ENCODE data around the gene KIR3DL2.
"Not testable (repeated sequence)": the region's sequence is repeated elsewhere in the genome, so short reads cannot be mapped to it uniquely, and the experiment has no call there.

The KIR3DL2 gene

GRCh38 chr19:54863459-54863858 is 13.2 kb downstream of the KIR3DL2 start:
- not testable (repeated sequence) for DNase-seq (ENCODE audit: low spot score)

GRCh38 chr19:54871696-54872095 is 21.5 kb downstream of the KIR3DL2 start:
- DNase-seq (ENCODE audit: low spot score) = no peak

DNA sequence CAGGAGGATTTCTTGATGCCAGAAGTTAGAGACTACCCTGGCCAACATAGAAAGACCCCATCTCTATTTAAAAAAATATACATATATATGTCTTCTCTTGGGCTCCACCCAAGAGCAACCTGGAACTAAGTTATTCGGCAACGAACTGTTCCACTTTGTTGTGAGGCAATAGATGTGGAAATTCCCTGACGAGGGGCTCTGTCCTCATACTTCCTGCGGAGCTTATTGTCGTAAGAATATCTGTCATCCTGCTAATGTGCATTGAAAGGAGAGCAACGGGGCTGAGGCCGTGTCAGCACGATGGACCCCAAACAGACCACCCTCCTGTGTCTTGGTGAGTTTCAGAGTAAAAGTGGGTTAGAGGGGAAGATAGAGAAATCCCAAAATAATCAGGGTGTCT is 23.7 kb downstream of the KIR3DL2 start, which contains the start of gene FCAR:
Gene FCAR (plus strand): TSS at position 246 of the 400 bp plus-strand sequence. CDS start 55 bp downstream, at position 301.
- DNase-seq (ENCODE audit: low spot score) = no peak

DNA sequence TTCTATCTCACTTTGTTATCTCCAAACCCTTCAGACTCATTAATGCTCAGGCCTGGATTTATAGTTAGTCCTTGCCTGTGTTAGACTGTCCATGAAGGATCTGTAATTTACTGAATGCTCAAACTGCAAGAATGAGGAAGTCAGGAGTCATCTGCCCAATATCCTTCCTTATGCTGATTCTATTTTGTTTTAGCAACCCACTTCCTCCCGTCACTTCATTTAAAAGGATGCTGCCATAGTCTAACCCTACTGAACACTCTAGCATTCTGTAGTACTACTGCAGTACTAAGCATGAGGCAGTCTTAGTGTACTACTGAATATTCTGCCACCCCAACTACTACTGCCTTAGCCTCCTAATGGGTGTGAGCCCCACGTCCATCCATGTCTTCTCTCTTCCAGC is 25.3 kb downstream of the KIR3DL2 start:
- DNase-seq (ENCODE audit: low spot score) = no peak

DNA sequence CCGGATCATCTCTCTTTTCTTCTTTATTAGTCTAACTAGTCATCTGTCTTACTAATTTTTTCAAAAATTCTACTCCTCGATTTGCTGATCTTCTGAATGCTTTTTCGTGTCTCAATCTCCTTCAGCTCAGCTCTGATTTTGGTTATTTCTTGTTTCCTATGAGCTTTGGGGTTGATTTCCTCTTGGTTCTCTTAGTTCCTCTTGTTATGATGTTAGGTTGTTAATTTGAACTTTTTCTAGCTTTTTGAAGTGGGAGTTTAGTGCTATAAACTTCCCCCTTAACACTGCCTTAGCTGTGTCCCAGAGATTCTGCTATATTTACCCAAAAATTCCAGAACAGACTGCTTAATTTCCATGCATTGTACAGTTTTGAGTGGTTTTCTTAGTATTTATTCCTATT is 27.2 kb downstream of the KIR3DL2 start:
- no peak for DNase-seq (ENCODE audit: low spot score)

- DNase-seq (ENCODE audit: low spot score) = no peak
Observed at GRCh38 chr19:54881884-54882283, 31.6 kb downstream of the KIR3DL2 start.

DNA sequence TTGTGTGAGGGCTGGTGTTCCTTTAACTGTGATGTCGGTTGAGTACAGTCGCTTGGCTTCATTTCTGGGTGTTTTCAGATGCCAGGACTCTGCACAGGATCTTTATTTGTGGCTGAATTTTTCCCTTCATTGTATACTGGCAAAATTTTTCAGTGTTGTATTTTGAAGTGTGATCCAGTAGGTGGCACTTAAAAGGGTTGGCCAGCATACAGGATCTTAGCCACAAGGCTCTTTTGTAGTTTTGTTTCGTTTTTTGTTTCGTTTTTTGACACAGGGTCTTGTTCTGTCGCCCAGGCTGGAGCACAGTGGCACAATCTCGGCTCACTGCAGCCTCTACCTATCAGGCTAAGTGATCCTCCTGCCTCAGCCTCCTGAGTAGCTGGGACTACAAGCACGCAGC is 32.5 kb downstream of the KIR3DL2 start:
- no peak for DNase-seq (ENCODE audit: low spot score)

DNA sequence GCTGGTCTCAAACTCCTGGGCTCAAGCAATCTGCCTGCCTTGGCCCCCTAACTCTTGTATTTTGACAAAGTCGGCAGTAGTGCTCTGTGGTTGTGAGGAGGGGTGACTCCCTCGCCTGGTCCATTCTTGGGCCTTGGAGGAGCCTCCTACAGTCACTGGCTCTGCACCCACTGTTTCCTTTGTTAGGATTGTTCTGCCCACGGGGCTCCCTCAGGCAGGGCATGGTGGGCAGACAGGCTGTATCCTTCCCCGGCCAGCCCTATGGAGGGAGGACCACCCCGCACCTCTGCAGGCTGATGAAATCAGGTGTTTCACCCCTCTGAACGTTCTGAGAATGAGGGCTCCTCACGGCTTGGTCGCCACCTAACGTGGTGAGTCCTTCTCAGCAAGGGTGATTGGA is 33.0 kb downstream of the KIR3DL2 start:
- no peak for DNase-seq (ENCODE audit: low spot score)

DNA sequence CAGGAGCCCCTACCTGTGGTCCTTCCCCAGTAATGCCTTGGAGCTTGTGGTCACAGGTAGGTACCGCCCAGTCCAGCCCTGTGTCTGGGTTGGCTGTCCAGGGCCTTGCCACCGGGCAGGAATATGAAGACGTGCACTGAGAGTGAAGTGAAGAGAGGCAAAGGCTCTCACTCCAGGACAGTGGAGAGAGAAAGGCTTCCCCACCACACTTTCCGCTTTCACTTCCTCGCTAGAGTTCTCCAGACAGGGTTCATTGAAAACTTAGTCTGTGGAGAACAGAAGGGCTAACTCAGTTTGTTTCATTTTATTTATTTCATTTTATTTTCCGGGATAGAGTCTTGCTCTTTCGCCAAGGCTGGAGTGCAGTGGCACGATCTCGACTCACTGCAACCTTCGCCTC is 38.0 kb downstream of the KIR3DL2 start:
- no peak for DNase-seq (ENCODE audit: low spot score)

DNA sequence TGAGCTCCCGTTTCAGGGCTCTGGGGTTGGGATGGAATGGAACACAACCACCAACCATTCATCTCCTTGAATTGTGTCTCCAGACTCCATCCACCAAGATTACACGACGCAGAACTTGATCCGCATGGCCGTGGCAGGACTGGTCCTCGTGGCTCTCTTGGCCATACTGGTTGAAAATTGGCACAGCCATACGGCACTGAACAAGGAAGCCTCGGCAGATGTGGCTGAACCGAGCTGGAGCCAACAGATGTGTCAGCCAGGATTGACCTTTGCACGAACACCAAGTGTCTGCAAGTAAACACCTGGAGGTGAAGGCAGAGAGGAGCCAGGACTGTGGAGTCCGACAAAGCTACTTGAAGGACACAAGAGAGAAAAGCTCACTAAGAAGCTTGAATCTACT is 39.3 kb downstream of the KIR3DL2 start:
- no peak for DNase-seq (ENCODE audit: low spot score)

GRCh38 chr19:54893406-54893805 is 43.2 kb downstream of the KIR3DL2 start:
- DNase-seq (ENCODE audit: low spot score) = no peak

GRCh38 chr19:54894106-54894505 is 43.9 kb downstream of the KIR3DL2 start:
- DNase-seq (ENCODE audit: low spot score) = not testable (repeated sequence)

DNA sequence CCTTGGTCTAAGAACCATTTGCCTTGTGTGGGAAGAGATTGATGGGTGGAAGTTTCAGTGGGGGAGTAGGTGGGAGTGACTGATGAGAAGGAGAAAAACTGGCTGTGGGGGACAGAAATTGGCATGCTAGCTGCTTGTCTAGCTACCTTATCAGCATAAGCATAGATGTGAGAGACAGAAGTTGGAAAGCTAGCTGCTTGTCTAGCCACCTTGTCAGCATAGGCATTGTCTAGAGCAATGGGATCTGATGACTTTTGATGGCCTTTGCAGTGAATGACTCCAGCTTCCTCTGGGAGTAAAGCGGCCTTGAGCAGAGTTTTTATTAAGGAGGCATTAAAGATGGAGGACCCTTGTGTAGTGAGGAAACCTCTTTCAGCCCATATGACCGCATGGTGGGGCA is 45.8 kb downstream of the KIR3DL2 start:
- DNase-seq (ENCODE audit: low spot score) = no peak

GRCh38 chr19:54898685-54899084 is 48.4 kb downstream of the KIR3DL2 start:
- DNase-seq (ENCODE audit: low spot score) = not testable (repeated sequence)

- not testable (repeated sequence) for DNase-seq (ENCODE audit: low spot score)
Observed at GRCh38 chr19:54899646-54900045, 49.4 kb downstream of the KIR3DL2 start.

- DNase-seq (ENCODE audit: low spot score) = not testable (repeated sequence)
Observed at GRCh38 chr19:54901153-54901552, 50.9 kb downstream of the KIR3DL2 start.

DNA sequence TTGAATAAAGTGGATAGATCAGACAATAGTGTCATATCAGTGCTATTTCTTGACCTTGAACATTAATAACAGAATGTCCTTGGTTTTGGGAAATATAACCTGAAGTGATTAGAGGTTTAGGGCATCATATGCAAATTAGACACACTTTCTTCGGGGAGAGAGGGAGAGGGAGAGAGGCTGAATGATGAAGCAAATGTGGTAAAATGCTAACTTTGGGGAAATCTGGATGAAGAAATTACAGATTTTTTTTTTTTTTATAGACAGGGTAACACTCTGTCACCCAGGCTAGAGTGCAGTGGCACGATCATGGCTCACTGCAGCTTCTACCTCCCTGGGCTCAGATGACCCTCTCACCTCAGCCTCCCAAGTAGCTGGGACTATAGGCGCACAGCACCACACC is 51.8 kb downstream of the KIR3DL2 start:
- DNase-seq (ENCODE audit: low spot score) = no peak

DNA sequence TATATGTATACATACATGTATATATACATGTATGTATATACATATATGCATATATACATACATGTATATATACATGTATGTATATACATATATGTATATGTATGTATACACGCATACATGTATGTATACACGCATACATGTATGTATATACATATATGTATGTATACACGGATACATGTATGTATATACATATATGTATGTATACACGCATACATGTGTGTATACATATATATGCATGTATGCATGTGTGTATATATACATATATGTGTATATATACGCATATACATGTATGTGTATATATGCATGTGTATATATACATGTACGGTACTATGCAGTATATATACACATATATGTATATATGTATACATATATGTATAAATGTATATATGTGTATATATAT is 53.1 kb downstream of the KIR3DL2 start:
- no peak for DNase-seq (ENCODE audit: low spot score)

GRCh38 chr19:54904261-54904660 is 54.0 kb downstream of the KIR3DL2 start:
- DNase-seq (ENCODE audit: low spot score) = not testable (repeated sequence)

GRCh38 chr19:54905421-54905802 is 55.2 kb downstream of the KIR3DL2 start:
- DNase-seq (ENCODE audit: low spot score) = no peak

DNA sequence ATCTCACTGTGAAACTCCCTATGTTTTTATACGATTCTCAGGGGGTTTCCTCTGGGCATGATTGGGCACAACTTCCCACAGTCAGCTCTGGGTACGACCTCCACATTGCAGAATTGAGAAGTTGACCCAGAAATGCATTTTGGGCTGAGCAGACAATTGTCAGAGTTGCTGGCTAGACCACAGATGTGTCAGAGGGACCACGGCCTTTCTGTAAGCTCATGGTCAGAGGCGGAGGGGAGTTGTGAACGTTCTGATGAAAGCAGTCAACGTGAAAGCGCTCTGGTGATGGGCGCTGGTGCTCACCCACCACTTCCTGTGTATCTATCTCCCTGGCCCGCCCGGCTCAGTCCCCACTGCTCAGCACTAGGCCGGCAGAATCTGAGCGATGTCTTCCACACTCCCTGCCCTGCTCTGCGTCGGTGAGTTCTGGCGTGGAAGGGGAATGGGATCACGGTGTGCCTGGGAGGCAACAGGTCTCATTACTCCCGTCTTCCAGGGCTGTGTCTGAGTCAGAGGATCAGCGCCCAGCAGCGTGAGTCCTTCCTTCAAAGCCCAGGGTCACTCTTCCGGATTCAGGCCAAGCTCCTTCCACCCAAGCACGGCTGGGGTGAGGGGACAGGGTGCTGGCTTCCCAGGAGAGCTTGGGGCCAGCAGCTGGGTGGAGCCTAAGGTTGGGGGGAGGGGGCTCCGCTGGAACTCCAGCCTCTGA is 55.7 kb downstream of the KIR3DL2 start, which contains the start of gene NCR1:
Gene NCR1 (plus strand): TSS at position 346 of the 709 bp plus-strand sequence. CDS start 40 bp downstream, at position 386.
- no peak for DNase-seq (ENCODE audit: low spot score)

DNA sequence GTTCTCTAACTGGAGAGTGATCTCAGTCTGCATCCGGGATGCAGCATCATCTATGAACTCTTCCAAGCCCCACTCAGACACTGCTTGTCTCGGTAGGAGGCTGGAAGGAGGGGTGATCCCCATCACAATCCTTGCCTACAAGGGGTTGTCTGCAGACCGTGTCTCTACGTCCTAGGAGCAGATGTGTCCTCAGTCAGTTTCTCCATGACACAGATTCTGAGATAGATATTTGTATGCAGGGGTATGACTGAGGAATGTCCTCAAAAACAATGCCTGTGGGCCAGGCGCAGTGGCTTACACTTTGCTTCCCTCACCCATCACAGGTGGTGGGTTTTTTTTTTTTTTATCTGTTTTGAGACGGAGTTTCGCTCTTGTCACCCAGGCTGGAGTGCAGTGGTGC is 56.6 kb downstream of the KIR3DL2 start:
- no peak for DNase-seq (ENCODE audit: low spot score)

GRCh38 chr19:54907899-54908298 is 57.7 kb downstream of the KIR3DL2 start:
- not testable (repeated sequence) for DNase-seq (ENCODE audit: low spot score)

Measured in SK-N-DZ (cell line).